Left lung (tissue), 10 donors: ENCODE results near the gene FAM171A1. TPM values are rescaled to one million over a fixed set of nuclear protein-coding genes. Genes with fewer than 3 reads are reported as not detected.

Experiments
- ATAC-seq: fragments of 200-7000 bp; cut with Tn5 transposase; one replicate; pipeline ENCODE4 v1.9.1; 2020; ENCODE audit warnings: moderate library complexity
- DNase-seq, 4 donors: peaks; one replicate each; pipeline ENCODE4 v3.0.0-alpha.2; 2013 to 2020
- H3K27ac ChIP-seq, 2 donors: fragments of 200-600 bp; sonication (generic) in 1 of 2; one replicate each; pipeline versions ENCODE4 v1.5.0 to v1.8.0; 2020 to 2021
- H3K27me3 ChIP-seq, 2 donors: fragments of 200-600 bp; sonication (generic) in 1 of 2; one replicate each; pipeline versions ENCODE4 v1.5.0 to v1.8.0; 2020 to 2021
- H3K36me3 ChIP-seq, 2 donors: fragments of 200-600 bp; sonication (generic) in 1 of 2; one replicate each; pipeline versions ENCODE4 v1.5.0 to v1.8.0; 2020 to 2021
- H3K4me1 ChIP-seq, 2 donors: fragments of 200-600 bp; one replicate each; pipeline ENCODE4 v1.8.0; 2021
- H3K4me3 ChIP-seq, 2 donors: fragments of 200-600 bp; sonication (generic) in 1 of 2; one replicate each; pipeline versions ENCODE4 v1.5.0 to v1.8.0; 2020 to 2021; ENCODE audit warnings: mild to moderate bottlenecking in 1 of 2
- H3K9me3 ChIP-seq, 2 donors: fragments of 200-600 bp; sonication (generic) in 1 of 2; one replicate each; pipeline versions ENCODE4 v1.5.0 to v1.8.0; 2020 to 2021
- intact Hi-C, 2 donors: fragments of 100-400 bp; cut with DNase I; formaldehyde crosslinking; loops; one replicate each; pipeline versions ENCODE4 v1.11.2 to v1.14.2; 2022
- polyA plus RNA-seq, 6 donors: library from polyadenylated mRNA; unstranded; fragments of 120-200 nt; gene quantifications; one replicate each; pipeline ENCODE4 v1.2.1, GENCODE V29; 2013; ENCODE audit not compliant: insufficient read length in 6 of 6
- total RNA-seq, 2 donors: library from RNA; stranded (reverse); fragmentation: NEBNext Ultra II Directional; extraction: Animal tissue kit (Norgen Biotek cat#: 25700); gene quantifications; one replicate each; pipeline ENCODE4 v1.2.1, GENCODE V29; 2021
- TF ChIP-seq, protein P1 (sequence below), 2 donors: fragments of 200-600 bp; sonication (generic) in 1 of 2; IDR thresholded peaks; one replicate each; pipeline versions ENCODE4 v1.5.0 to v1.8.0; 2021; ENCODE audit warnings: antibody characterized with exemption in 2 of 2
- donor health status: DM: no; HTN: yes; CAD: no.
- donor health status: DM: no; HTN: no; CAD: no.

The FAM171A1 gene
- total and polyA plus RNA-seq, 8 donors, result 13.2 to 77.7 (median 65.1) TPM

DNA sequence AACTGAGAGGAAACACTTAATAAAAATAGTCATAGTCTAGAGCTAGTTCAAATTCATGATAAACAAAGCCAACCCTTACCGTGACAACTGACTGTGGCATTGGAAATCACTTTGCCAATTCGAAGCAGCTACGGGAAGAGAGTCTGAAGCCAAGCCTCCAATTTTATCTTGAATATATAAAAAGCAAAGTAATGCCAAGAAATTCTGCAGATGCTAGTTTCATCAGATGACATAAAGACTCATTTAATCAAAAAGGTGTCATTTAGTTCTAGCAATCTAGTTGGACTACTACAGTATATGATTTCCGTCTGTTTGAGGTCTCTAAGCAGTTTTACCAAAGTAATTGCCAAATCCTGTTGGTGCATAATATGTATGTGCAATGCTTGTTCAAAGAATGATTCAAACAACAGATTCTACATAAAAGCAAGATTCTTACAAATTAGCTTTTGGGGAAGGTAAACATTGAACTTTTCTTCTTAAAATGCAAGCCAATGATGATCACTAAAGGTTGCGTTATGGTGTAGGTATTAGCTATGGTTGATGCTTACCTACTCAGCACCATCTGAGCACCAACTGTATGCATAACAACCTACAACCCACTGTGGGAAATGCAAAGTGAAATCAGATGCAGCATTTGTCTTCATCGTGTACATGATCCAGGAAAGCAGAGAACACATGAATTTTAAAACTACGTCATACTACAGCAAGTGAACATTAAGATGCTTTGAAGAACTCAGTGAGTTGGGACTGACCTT lies 2.8 kb downstream of the FAM171A1 start:
- Histone ChIP-seq H3K27ac (no peak overlapping the region), H3K9me3 (no peaks in the 10 kb centered on the region), H3K4me1 (peaks cover 0 to 14% of the 10 kb centered on the region in 2 donors), H3K4me3 (no peak overlapping the region), H3K36me3 (no peaks in the 10 kb centered on the region), H3K27me3 (peaks cover 0 to 67% of the 10 kb centered on the region in 2 donors)
- ATAC-seq (no peak), DNase-seq (no peak)
- TF ChIP-seq, protein P1, sequence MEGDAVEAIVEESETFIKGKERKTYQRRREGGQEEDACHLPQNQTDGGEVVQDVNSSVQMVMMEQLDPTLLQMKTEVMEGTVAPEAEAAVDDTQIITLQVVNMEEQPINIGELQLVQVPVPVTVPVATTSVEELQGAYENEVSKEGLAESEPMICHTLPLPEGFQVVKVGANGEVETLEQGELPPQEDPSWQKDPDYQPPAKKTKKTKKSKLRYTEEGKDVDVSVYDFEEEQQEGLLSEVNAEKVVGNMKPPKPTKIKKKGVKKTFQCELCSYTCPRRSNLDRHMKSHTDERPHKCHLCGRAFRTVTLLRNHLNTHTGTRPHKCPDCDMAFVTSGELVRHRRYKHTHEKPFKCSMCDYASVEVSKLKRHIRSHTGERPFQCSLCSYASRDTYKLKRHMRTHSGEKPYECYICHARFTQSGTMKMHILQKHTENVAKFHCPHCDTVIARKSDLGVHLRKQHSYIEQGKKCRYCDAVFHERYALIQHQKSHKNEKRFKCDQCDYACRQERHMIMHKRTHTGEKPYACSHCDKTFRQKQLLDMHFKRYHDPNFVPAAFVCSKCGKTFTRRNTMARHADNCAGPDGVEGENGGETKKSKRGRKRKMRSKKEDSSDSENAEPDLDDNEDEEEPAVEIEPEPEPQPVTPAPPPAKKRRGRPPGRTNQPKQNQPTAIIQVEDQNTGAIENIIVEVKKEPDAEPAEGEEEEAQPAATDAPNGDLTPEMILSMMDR (IDR thresholded peaks at IDR 0.05), result no peak
- intact Hi-C loops, result loop anchor here in 1 of 2 donors (10.0 kb wide), 1 partner anchor 153 kb away; no protein-coding TSS in a partner anchor

DNA sequence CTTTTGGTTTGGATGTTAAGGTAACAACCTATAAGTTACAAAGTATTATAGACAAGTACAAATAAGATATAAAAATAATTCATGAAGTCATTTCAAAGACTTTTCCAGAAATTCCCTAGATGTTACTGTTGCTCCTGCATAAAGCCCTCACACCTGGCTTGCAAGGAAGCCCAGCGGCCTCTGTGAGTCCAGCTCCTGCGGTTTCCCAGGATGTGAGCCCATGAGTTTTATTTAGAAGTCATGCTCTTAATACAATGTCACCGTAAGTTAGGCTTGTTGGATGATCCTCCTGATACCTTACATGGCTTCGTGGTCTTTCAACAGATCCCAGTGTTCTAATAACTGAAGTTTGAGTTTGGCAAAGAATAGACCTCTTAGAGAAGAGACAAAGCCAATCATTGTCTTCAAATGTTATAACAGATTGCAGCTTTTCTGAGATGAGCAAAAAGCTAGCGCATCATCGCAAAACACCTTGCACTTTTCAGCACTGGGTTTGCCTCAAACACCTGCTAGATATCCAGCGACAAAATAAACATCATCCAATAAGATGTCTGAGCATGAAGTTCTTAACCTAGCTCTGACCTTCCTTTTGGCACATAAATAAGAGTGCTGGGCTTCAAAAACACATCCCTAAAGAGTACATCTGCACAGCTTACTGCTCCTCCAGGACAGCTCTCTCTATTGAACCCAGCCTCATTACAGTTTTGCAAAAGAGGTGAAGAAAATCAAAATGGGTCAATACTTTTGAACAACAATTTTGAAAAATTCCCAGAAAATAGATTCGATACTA lies 3.6 kb downstream of the FAM171A1 start:
- Histone ChIP-seq H3K27ac (no peak overlapping the region), H3K4me1 (peaks cover 0 to 14% of the 10 kb centered on the region in 2 donors), H3K9me3 (no peaks in the 10 kb centered on the region), H3K36me3 (no peaks in the 10 kb centered on the region), H3K27me3 (peaks cover 0 to 59% of the 10 kb centered on the region in 2 donors), H3K4me3 (no peak overlapping the region)
- intact Hi-C loops, result loop anchor here in 1 of 2 donors (10.0 kb wide), 1 partner anchor 153 kb away; no protein-coding TSS in a partner anchor
- no peak for DNase-seq
- TF ChIP-seq, protein P1 (IDR thresholded peaks at IDR 0.05), result no peak
- no peak for ATAC-seq

DNA sequence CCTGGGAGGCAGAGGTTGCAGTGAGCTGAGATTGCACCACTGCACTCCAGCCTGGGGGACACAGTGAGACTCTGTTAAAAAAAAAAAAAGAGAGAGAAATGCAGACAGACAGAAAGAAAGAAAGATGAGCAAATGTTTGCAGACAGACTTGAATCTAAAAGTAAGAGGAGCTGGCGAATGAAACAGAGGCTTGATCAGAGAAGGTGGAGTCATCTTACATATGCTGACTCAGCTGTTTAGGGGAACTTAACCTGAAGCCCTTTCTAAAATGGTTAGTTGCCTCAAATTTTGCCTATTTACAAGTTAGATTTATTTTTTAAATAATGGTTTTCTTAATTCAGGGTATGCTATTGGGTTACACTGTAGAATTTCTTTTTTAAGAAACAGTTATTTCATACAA lies 5.4 kb downstream of the FAM171A1 start:
- no peak overlapping the region for H3K27ac ChIP-seq
- ATAC-seq (no peak), DNase-seq (no peak)
- no peak overlapping the region for H3K4me3 ChIP-seq
- peaks cover 0 to 10% of the 10 kb centered on the region in 2 donors for H3K4me1 ChIP-seq
- TF ChIP-seq, protein P1 (IDR thresholded peaks at IDR 0.05), result no peak
- intact Hi-C loops, result loop anchor here in 1 of 2 donors (10.0 kb wide), 1 partner anchor 151 kb away; no protein-coding TSS in a partner anchor
- peaks cover 0 to 46% of the 10 kb centered on the region in 2 donors for H3K27me3 ChIP-seq
- H3K36me3 ChIP-seq, result no peaks in the 10 kb centered on the region
- no peaks in the 10 kb centered on the region for H3K9me3 ChIP-seq

DNA sequence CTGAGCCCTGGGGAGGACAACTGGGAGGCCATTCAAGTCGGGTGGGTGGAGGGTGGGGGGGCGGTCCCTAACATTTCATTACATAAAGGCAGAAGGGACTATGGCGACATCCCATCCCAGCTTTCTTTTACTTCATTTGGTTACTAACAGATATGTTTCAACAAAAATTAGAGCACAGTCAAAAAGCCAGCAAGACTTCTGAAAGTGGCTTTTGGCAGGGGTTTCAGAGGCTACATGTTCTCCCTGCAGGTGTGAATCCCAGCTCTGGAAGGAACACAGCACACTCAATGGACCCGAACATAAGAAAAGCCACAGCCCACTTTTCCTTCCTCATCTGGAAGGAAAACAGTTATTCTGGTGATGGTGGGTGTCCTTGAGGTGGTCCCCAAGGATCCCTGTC lies 7.1 kb downstream of the FAM171A1 start:
- Histone ChIP-seq H3K4me1 (peaks cover 0 to 5% of the 10 kb centered on the region in 2 donors), H3K9me3 (no peaks in the 10 kb centered on the region), H3K27me3 (peaks cover 0 to 30% of the 10 kb centered on the region in 2 donors), H3K4me3 (no peak overlapping the region), H3K36me3 (no peaks in the 10 kb centered on the region), H3K27ac (no peak overlapping the region)
- ATAC-seq, result no peak
- no peak for DNase-seq
- intact Hi-C loops, result loop anchor here in 1 of 2 donors (10.0 kb wide), 1 partner anchor 149 kb away; no protein-coding TSS in a partner anchor
- TF ChIP-seq, protein P1 (IDR thresholded peaks at IDR 0.05), result no peak

DNA sequence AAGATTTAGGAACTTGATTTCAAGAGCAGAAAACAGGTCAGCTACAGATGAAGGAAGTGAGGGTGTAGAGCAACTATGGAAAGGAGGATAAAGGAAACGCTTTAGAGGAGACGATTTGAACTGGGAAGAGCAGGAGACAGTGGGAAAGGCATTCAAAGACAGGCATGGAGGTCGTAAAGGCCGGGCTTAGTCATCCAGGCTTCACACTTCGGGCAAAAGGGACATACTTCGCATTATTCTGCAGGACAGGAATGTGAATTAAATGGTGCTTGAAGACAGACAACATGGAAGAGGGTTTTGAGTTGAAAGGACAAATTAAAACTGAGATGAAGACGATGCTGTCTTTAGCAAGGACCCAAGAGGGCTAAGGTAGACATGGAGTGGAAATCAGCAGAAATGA lies 8.1 kb downstream of the FAM171A1 start:
- TF ChIP-seq, protein P1 (IDR thresholded peaks at IDR 0.05), result no peak
- ATAC-seq (no peak), DNase-seq (no peak)
- Histone ChIP-seq H3K4me3 (no peak overlapping the region), H3K4me1 (peaks cover 0 to 2% of the 10 kb centered on the region in 2 donors), H3K36me3 (no peaks in the 10 kb centered on the region), H3K27me3 (peaks cover 0 to 20% of the 10 kb centered on the region in 2 donors), H3K27ac (no peak overlapping the region), H3K9me3 (no peaks in the 10 kb centered on the region)
- intact Hi-C loops, result loop anchor here in 1 of 2 donors (10.0 kb wide), 1 partner anchor 148 kb away; no protein-coding TSS in a partner anchor
